HL-60 (cell line): ENCODE measurements around the gene SMG5.

ENCODE experiments used
- CTCF ChIP-seq: IDR thresholded peaks from one replicate; pipeline ENCODE4 v1.5.1; 2011; ENCODE audit warnings: low read length, control low read depth, inconsistent platforms; ENCODE audit not compliant: insufficient read depth
- POLR2AphosphoS5 ChIP-seq: IDR thresholded peaks from 2 replicates; pipeline ENCODE4 v1.6.1; 2012; ENCODE audit warnings: low read depth

GRCh38 chr1:156251527-156251926 is 31.1 kb downstream of the SMG5 start:
- no peak for TF ChIP-seq CTCF
- no peak for TF ChIP-seq POLR2AphosphoS5
